K562 (cell line): Measurements from ENCODE around the gene LDB1. TPM values are rescaled to one million over a fixed set of nuclear protein-coding genes. Genes with fewer than 3 reads are reported as not detected.

Experiments used
- ATAC-seq: fragments of 200-7000 bp; cut with Tn5 transposase; 3 replicates; pipeline ENCODE4 v1.9.1; 2020; ENCODE audit warnings: moderate library complexity
- BruUV-seq: library from RNA; stranded (reverse); fragments of 400-500 nt; replicated peaks from 2 replicates; lab custom pipeline; 2021; lab: Mats Ljungman, UMichigan
- CTCF ChIA-PET: fragments of 300-600 bp; formaldehyde crosslinking; extraction: SDS; loops from one replicate; lab custom pipeline; 2021; ENCODE audit warnings: low intra/inter-chr PET ratio; lab: Yijun Ruan, JAX
- POLR2A ChIA-PET: fragments of 300-600, 350-650 bp; sonication (Branson Sonifier 250); formaldehyde crosslinking; extraction: SDS; loops from one replicate; lab custom pipeline; 2021; ENCODE audit warnings: antibody characterized with exemption, inconsistent platforms; lab: Yijun Ruan, JAX
- DNase-seq, 4 experiments: peaks; one replicate each; pipeline versions ENCODE4 v3.0.0 to v3.0.0-alpha.2; 2011 to 2018; ENCODE audit warnings: low spot score in 3 of 4, mixed read lengths in 3 of 4; ENCODE audit errors: extremely low read depth in 1 of 4
- FAIRE-seq: peaks from 2 replicates; lab custom pipeline; 2011; peaks lifted over from hg19 to GRCh38; lab: Jason Lieb, UNC
- H2AFZ ChIP-seq: 2 replicates; pipeline ENCODE4 v1.6.0; 2011; ENCODE audit warnings: low read depth, low read length, control low read depth, inconsistent platforms
- H3K27ac ChIP-seq: fragments of 200-600 bp; 3 replicates; pipeline ENCODE4 v1.8.0; 2011; ENCODE audit warnings: low read depth, mild to moderate bottlenecking, control low read depth, inconsistent platforms, low read length, moderate library complexity, mixed read lengths; ENCODE audit errors: extremely low read depth
- H3K27me3 ChIP-seq, 2 experiments: fragments of 300-600 bp in 1 of 2; 2 replicates in 1 of 2; 3 replicates in 1 of 2; pipeline versions ENCODE4 v1.6.0 to v1.8.0; 2011; ENCODE audit warnings: inconsistent platforms in 2 of 2, low read length in 2 of 2, mild to moderate bottlenecking in 1 of 2, mixed read lengths in 1 of 2, moderate library complexity in 1 of 2; ENCODE audit not compliant: control insufficient read depth in 2 of 2, insufficient read depth in 2 of 2
- H3K36me3 ChIP-seq: fragments of 300-600 bp; 3 replicates; pipeline ENCODE4 v1.8.0; 2011; ENCODE audit warnings: mild to moderate bottlenecking, low read length, inconsistent platforms; ENCODE audit not compliant: control insufficient read depth, insufficient read depth
- H3K4me1 ChIP-seq, 2 experiments: fragments of 200-600 bp in 1 of 2; replicated peaks in 1 of 2; 2 replicates in 1 of 2; 3 replicates in 1 of 2; pipeline versions ENCODE4 v1.5.1 to v1.8.0; 2011; ENCODE audit warnings: inconsistent platforms in 2 of 2, low read length in 2 of 2, mild to moderate bottlenecking in 1 of 2, mixed read lengths in 1 of 2, moderate library complexity in 1 of 2; ENCODE audit not compliant: control insufficient read depth in 2 of 2, insufficient read depth in 2 of 2
- H3K4me2 ChIP-seq: 2 replicates; pipeline ENCODE4 v1.6.1; 2011; ENCODE audit warnings: low read length, control low read depth, inconsistent platforms, mixed read lengths; ENCODE audit not compliant: insufficient read depth
- H3K4me3 ChIP-seq: fragments of 200-600 bp; sonication (generic), shearing (Covaris generic); 2 replicates; pipeline ENCODE4 v1.5.1; 2016; ENCODE audit warnings: control low read depth, inconsistent platforms
- H3K79me2 ChIP-seq: fragments of 200-600 bp; 3 replicates; pipeline ENCODE4 v1.8.0; 2011; ENCODE audit warnings: low read length, inconsistent platforms; ENCODE audit not compliant: control insufficient read depth, insufficient read depth
- H3K9ac ChIP-seq, 2 experiments: 2 replicates each; pipeline versions ENCODE4 v1.6.0 to v1.6.1; 2011; ENCODE audit warnings: low read depth in 2 of 2, low read length in 2 of 2, control low read depth in 1 of 2, inconsistent platforms in 1 of 2, mild to moderate bottlenecking in 1 of 2, mixed read lengths in 1 of 2; ENCODE audit not compliant: insufficient read depth in 1 of 2
- H3K9me1 ChIP-seq: one replicate; pipeline ENCODE4 v1.6.0; 2011; ENCODE audit warnings: inconsistent platforms, mild to moderate bottlenecking, low read length, moderate library complexity; ENCODE audit not compliant: control insufficient read depth, insufficient read depth
- H3K9me3 ChIP-seq: replicated peaks from 2 replicates; pipeline ENCODE4 v1.5.1; 2011; ENCODE audit warnings: low read depth, low read length, inconsistent platforms; ENCODE audit not compliant: control insufficient read depth, insufficient read depth
- H4K20me1 ChIP-seq: replicated peaks from 2 replicates; pipeline ENCODE4 v1.6.1; 2011; ENCODE audit warnings: low read length, inconsistent platforms, mixed read lengths; ENCODE audit not compliant: control insufficient read depth, insufficient read depth
- KDM1A ChIP-seq, 2 experiments: fragments of 450-650 bp; IDR thresholded peaks; 2 replicates each; pipeline ENCODE4 v1.6.1; 2016; ENCODE audit warnings: mild to moderate bottlenecking in 2 of 2
- WGBS: fragments of 100-300 bp; shearing (Covaris generic); methylation state at CpG from one replicate; pipeline ENCODE4 v1.1.6; 2016; ENCODE audit warnings: low coverage, mixed read lengths; ENCODE audit not compliant: insufficient coverage; ENCODE audit errors: missing lambda C conversion rate; 5-methylcytosine and 5-hydroxymethylcytosine counted together
- in situ Hi-C: fragments of 300-500 bp; cut with MboI; formaldehyde crosslinking; loops from 4 replicates; pipeline ENCODE4 v1.15.0; 2018; ENCODE audit warnings: inconsistent platforms, mixed read lengths
- intact Hi-C: fragments of 100-400 bp; cut with micrococcal nuclease; formaldehyde crosslinking; loops from 2 replicates; pipeline ENCODE4 v1.14.2; 2022
- polyA plus RNA-seq, 8 experiments: library from polyadenylated mRNA; depleted of rRNA in 4 of 8; stranded (reverse) in 5 of 8; unstranded in 3 of 8; fragments of >200 nt; fragmentation: Nextera tagmentation in 2 of 8; fragmentation: Illumina TruSeq in 1 of 8; extraction: Ambion mirVana in 2 of 8; extraction: Trizol in 1 of 8; gene quantifications; 2 replicates each; pipeline versions ENCODE4 v1.2.1 to v1.2.3, GENCODE V29; 2011 to 2014; ENCODE audit warnings: inconsistent platforms in 1 of 8, missing spikeins in 1 of 8
- total RNA-seq, 7 experiments: library from RNA; depleted of rRNA in 6 of 7; stranded (reverse); fragments of >200 nt in 6 of 7; fragmentation: Illumina TruSeq in 2 of 7; extraction: Trizol in 2 of 7; gene quantifications; 2 replicates each; pipeline versions ENCODE4 v1.2.1 to v1.2.3, GENCODE V29; 2011 to 2021; ENCODE audit warnings: low replicate concordance in 1 of 7
- TF ChIP-seq, protein P1 (sequence below): sonication (generic); formaldehyde crosslinking; IDR thresholded peaks from 2 replicates; pipeline ENCODE4 v1.8.1; 2023; ENCODE audit warnings: mild to moderate bottlenecking, missing genetic modification reagents

The LDB1 gene
- total and polyA plus RNA-seq, 9 of the 15 experiments (the other 6 are each of a cell fraction or from before 2014, with no cell fraction given), result 1.9 to 137 (median 105) TPM

DNA sequence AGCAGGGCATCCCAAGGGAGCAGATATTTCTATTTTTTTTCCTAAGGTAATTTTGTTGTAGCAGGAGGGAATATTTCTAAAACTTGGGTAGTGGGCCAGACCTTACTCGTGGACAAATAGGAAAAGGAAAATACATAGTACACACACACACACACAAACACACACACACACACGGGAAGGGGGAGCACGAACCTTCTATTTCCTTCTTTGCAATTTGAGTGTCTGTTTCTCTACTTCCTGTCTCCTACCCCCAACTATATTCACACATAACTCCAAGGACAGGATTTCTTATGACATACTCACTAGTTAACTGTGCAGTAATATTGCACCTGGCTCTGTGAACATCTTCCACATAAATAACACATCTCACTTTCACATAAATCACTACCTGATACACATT is 4.4 kb downstream of the LDB1 start:
- ChIA-PET CTCF (no interaction called here), POLR2A (interaction anchor here (0.7 kb wide), 1 partner anchor 59 kb away, joined by 3 read pairs; no protein-coding TSS in a partner anchor)
- in situ Hi-C loops (no loop called here), intact Hi-C loops (loop anchor here (10.0 kb wide), 1 partner anchor 271 kb away; the partner anchor contains the start of gene KCNIP2)
- DNase-seq, result no peak
- Histone ChIP-seq H3K9me1 (peaks cover 3% of the 10 kb centered on the region), H3K9me3 (no peaks in the 10 kb centered on the region), H3K4me1 (peaks cover 42 to 54% of the 10 kb centered on the region in 2 experiments), H3K4me2 (peak overlapping the region; percentile 78), H3K27me3 (no peaks in the 10 kb centered on the region), H4K20me1 (peaks cover 13% of the 10 kb centered on the region; the same call in 1 of the 2 replicates), H3K4me3 (no peak overlapping the region), H3K27ac (peak overlapping the region; percentile 64), H3K79me2 (peaks cover 99% of the 10 kb centered on the region), H3K9ac (peak overlapping the region in 1 of 2 experiments; percentile 47; a peak in 1 of 4 replicates), H3K36me3 (peaks cover 25% of the 10 kb centered on the region), H2AFZ (no peak overlapping the region)
- WGBS, result 20% methylated on average over 1 of the region's 3 CpGs
- no TSS peak for BruUV-seq
- 0 out of 4 replicates have a peak, but pooled peaks of 1 of the 2 experiments have one; percentile 10 for TF ChIP-seq KDM1A (IDR thresholded peaks at IDR 0.05)
- TF ChIP-seq, protein P1, sequence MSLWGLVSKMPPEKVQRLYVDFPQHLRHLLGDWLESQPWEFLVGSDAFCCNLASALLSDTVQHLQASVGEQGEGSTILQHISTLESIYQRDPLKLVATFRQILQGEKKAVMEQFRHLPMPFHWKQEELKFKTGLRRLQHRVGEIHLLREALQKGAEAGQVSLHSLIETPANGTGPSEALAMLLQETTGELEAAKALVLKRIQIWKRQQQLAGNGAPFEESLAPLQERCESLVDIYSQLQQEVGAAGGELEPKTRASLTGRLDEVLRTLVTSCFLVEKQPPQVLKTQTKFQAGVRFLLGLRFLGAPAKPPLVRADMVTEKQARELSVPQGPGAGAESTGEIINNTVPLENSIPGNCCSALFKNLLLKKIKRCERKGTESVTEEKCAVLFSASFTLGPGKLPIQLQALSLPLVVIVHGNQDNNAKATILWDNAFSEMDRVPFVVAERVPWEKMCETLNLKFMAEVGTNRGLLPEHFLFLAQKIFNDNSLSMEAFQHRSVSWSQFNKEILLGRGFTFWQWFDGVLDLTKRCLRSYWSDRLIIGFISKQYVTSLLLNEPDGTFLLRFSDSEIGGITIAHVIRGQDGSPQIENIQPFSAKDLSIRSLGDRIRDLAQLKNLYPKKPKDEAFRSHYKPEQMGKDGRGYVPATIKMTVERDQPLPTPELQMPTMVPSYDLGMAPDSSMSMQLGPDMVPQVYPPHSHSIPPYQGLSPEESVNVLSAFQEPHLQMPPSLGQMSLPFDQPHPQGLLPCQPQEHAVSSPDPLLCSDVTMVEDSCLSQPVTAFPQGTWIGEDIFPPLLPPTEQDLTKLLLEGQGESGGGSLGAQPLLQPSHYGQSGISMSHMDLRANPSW, result no peak
- ATAC-seq, result no peak
- FAIRE-seq, result no peak
